Measurements from ENCODE around the gene HOXB6.

The HOXB6 gene

GRCh38 chr17:48577946-48578615 lies 26.7 kb downstream of the HOXB6 start, which contains the start of gene HOXB4:
TSS of gene HOXB4 (minus strand) at chr17:48578350. CDS start at chr17:48578319, 31 bp downstream.
- peak; percentile 92 for DNase-seq

- peak; percentile 68 for DNase-seq
These were observed 27.3 kb downstream of the HOXB6 start for GRCh38 chr17:48577330-48577945.

- DNase-seq: peak; percentile 82
These were observed 28.1 kb downstream of the HOXB6 start for GRCh38 chr17:48576479-48577309.

GRCh38 chr17:48575673-48576478 lies 28.9 kb downstream of the HOXB6 start:
- DNase-seq: peak; percentile 59

GRCh38 chr17:48575066-48575582 lies 29.7 kb downstream of the HOXB6 start:
- DNase-seq: no peak

GRCh38 chr17:48574505-48575065 lies 30.2 kb downstream of the HOXB6 start:
- no peak for DNase-seq

- no peak for DNase-seq
These were observed 32.9 kb downstream of the HOXB6 start for GRCh38 chr17:48571826-48572417.

GRCh38 chr17:48571024-48571818 lies 33.6 kb downstream of the HOXB6 start:
- DNase-seq: no peak

- DNase-seq: no peak
These were observed 34.3 kb downstream of the HOXB6 start for GRCh38 chr17:48570325-48571023.

- DNase-seq: no peak
These were observed 35.0 kb downstream of the HOXB6 start for GRCh38 chr17:48569674-48570324.

GRCh38 chr17:48569240-48569582 lies 35.6 kb downstream of the HOXB6 start:
- DNase-seq: no peak

- DNase-seq: no peak
These were observed 36.1 kb downstream of the HOXB6 start for GRCh38 chr17:48568499-48569239.

GRCh38 chr17:48567646-48568354 lies 37.0 kb downstream of the HOXB6 start:
- DNase-seq: no peak

GRCh38 chr17:48567209-48567608 lies 37.6 kb downstream of the HOXB6 start:
- no peak for DNase-seq

GRCh38 chr17:48566717-48567116 lies 38.1 kb downstream of the HOXB6 start:
- no peak for DNase-seq

GRCh38 chr17:48565925-48566710 lies 38.7 kb downstream of the HOXB6 start:
- no peak for DNase-seq

GRCh38 chr17:48565022-48565554 lies 39.7 kb downstream of the HOXB6 start:
- DNase-seq: no peak

Measured in OCI-M1 (cell line).